Brain microvascular endothelial cell (primary cell): Measurements from ENCODE around the gene ZNF587.
A peak's percentile ranks its signal among the peaks of the same experiment; 100 is the strongest.
"Not testable (repeated sequence)": the region's sequence is repeated elsewhere in the genome, so short reads cannot be mapped to it uniquely, and the experiment has no call there.

ENCODE experiments used
- DNase-seq: peaks from one replicate; pipeline ENCODE4 v3.0.0-alpha.2; 2020
- H3K27ac ChIP-seq: fragments of 250-450 bp; sonication (Bioruptor Pico); 2 replicates; pipeline ENCODE4 v1.5.1; 2020; ENCODE audit warnings: mild to moderate bottlenecking, moderate library complexity
- H3K27me3 ChIP-seq: fragments of 250-450 bp; sonication (Bioruptor Pico); replicated peaks from 2 replicates; pipeline ENCODE4 v1.5.1; 2020; ENCODE audit warnings: mild to moderate bottlenecking
- H3K36me3 ChIP-seq: fragments of 250-450 bp; sonication (Bioruptor Pico); replicated peaks from 2 replicates; pipeline ENCODE4 v1.5.1; 2020; ENCODE audit warnings: mild to moderate bottlenecking
- H3K4me3 ChIP-seq: 2 replicates; pipeline ENCODE4 v1.5.1; 2011; ENCODE audit warnings: low read depth, mild to moderate bottlenecking, control low read depth, low read length, moderate library complexity
- in situ Hi-C: cut with HindIII; loops from 2 replicates; pipeline ENCODE4 v1.10.0; 2017; ENCODE audit warnings: low sequenced_read_pairs, low pct_ligation_motif_present
- TF ChIP-seq, protein P1 (sequence below): IDR thresholded peaks from 2 replicates; pipeline ENCODE4 v1.5.1; 2011; ENCODE audit warnings: low read depth, mild to moderate bottlenecking, moderate library complexity, low read length, control low read depth, inconsistent platforms; ENCODE audit errors: missing control alignments

ZNF587 gene

DNA sequence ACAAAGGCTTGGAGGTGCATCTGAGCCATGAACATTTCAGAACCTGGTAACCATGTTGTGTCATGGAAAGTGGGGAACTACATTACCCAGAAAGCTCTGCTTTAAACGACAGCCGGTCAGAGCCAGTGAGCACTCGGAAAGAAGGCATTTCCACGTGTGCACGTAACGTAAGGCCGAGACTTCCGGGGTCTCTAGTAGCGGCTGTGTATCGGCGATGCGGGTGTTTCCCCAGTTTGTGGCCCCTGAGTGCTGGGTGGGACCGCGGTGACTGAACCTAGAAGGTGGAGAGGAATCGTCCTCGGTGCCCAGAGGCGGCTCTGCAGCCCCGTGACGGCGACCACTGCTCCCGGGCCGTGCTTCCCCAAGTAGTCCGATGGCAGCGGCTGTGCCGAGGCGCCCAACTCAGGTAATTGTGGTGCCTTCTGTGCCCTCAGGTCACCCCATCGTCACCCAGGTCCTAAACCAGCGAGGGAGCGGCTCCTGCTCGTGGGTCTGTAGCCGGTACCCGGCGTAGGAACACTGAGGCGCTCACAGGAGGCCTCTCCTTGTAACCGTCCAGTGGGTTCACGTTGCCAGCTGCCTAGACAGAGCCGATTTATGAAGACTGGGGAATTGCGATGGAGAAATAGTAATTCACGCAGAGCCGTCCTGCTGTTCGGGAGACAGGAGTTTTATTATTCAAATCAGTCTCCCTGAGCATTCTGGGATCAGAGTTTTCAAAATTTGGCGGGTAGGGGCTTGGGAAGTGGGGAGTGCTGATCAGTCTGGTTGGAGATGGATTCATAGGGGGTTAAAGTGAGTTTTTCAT lies at the start of gene ZNF587:
ZNF587 (plus strand) TSS at position 194 of the 808 bp plus-strand sequence; CDS start at position 374, 180 bp downstream.
- Histone ChIP-seq H3K4me3 (peak within 1 kb of the TSS; percentile 87), H3K27ac (peak within 1 kb of the TSS; percentile 68), H3K36me3 (peaks cover 12% of the 10 kb centered on the region)
- DNase-seq, result peak; percentile 78
- H3K27me3 ChIP-seq, in situ Hi-C loops: not testable (repeated sequence)

DNA sequence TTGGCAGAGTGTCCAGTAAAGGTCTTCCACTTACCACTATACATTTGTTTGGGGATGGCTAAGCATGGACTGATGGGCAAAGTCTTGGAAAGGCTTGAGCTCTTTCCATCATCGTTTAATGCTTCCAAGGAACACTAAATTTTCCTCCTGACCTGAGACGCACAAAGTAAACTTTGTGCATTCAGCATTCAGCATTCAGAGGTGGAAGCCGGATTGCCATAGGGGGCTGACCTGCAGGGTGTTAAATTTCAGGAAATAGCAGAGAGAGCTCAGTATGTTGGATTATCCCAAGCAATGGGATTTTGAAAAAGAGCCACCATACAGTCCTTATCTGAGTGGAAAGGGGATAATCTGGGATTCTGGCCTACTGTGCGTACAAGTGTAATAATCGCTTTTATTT lies 49.0 kb upstream of the ZNF587 start:
- in situ Hi-C loops, result no loop called here
- Histone ChIP-seq H3K4me3 (no peak overlapping the region), H3K27me3 (no peaks in the 10 kb centered on the region), H3K27ac (no peak overlapping the region), H3K36me3 (peaks cover 5% of the 10 kb centered on the region)
- no peak for DNase-seq
- TF ChIP-seq, protein P1, sequence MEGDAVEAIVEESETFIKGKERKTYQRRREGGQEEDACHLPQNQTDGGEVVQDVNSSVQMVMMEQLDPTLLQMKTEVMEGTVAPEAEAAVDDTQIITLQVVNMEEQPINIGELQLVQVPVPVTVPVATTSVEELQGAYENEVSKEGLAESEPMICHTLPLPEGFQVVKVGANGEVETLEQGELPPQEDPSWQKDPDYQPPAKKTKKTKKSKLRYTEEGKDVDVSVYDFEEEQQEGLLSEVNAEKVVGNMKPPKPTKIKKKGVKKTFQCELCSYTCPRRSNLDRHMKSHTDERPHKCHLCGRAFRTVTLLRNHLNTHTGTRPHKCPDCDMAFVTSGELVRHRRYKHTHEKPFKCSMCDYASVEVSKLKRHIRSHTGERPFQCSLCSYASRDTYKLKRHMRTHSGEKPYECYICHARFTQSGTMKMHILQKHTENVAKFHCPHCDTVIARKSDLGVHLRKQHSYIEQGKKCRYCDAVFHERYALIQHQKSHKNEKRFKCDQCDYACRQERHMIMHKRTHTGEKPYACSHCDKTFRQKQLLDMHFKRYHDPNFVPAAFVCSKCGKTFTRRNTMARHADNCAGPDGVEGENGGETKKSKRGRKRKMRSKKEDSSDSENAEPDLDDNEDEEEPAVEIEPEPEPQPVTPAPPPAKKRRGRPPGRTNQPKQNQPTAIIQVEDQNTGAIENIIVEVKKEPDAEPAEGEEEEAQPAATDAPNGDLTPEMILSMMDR, result no peak

DNA sequence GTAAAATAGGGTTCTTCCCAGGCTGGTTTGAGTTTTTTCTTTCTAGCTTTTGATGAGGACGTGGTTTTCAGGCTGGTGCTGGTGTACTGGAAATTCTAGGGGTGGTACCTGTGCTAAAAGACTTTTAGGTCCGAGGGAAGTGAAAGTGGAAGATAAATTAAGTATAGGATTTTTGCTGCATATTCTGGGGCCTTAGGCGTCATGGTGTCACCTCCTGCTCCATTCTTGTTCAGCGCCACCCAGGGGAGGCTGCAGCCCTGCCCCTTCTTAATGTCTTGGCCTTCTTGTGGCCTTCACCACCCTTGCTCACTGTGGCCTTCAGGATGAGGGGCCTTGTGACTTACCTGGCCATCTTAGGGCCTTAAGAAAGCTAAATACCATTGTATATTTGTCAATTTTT lies 47.4 kb upstream of the ZNF587 start:
- TF ChIP-seq, protein P1, result no peak
- H3K27me3 ChIP-seq, result no peaks in the 10 kb centered on the region
- H3K27ac ChIP-seq, result no peak overlapping the region
- H3K4me3 ChIP-seq, result no peak overlapping the region
- in situ Hi-C loops, result no loop called here
- H3K36me3 ChIP-seq, result no peaks in the 10 kb centered on the region
- no peak for DNase-seq

DNA sequence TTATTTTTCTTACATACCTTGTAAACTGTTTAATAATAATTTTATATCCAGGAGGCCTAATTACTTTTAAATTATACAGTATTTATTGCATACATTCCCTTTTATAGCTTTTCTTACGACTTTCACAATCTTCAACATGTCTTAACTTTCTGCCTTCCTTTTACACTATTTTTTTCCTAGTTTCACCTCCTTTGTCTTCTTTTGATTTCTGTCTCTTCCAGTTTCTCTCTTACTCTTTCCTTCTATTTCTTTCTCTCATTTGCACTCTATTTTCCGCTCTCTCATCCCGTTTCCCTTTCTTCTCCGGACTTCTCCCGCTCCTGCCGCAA lies 46.4 kb upstream of the ZNF587 start:
- peak overlapping the region; percentile 81 for H3K27ac ChIP-seq
- no peak for DNase-seq
- peak overlapping the region; percentile 64 for H3K4me3 ChIP-seq

DNA sequence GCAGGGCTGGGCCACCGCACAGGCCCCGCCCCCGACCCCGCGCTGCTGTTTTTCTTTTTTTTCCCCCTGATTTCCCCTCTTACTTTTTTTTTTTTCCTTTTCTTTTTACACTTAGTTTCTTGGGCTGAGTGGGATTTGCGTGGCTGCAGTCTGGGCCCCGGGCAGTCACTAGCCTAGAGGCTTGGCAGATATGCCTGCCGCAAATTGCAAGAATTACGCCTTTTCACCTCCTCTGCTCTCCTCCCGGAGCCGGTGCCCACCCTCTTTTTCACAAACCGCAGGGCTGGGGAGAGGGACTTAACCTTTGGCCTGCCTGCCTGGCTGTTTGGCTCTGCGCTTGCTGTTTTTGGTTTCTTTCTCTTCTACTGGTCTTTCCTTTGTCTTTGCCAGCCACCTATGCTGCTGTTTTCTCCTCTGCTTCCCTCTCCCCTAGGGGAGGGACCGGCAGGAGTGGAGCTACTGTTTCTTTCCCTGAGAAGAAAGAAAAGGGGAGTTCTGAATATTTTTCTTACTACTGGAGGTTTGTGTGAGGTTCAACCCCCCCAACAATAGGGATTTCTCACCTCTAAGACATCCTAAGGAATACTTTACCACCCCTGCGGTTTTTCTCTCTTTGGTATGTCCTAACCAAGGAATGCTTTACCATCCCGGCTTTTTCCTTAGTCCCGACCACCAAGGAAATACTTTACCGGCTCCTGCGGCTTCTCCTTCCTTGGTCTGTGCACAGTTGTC lies 45.9 kb upstream of the ZNF587 start:
- peak overlapping the region; percentile 81 for H3K27ac ChIP-seq

More for the DNA sequence above, 46.4 kb upstream of the ZNF587 start:
- TF ChIP-seq, protein P1, result no peak
- Histone ChIP-seq H3K27me3 (no peaks in the 10 kb centered on the region), H3K36me3 (peaks cover 7% of the 10 kb centered on the region)
- in situ Hi-C loops, result no loop called here

DNA sequence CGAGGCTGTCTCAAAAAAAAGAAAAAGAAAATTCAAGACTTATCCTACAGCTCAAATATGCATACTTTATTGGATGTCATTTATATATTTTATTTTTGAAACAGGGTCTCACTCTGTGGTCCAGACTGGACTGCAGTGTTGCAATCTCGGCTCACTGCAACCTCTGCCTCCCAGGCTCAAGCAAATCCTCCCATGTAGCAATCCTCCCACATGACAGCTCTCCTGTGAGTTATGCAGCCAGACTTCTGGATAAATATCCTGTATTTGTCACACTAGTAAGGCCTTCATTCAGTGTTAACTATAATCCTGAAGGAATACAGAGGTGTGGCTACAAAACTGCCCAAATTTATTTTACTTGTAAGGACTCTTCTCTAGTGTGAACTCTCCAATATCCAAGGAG lies 42.1 kb upstream of the ZNF587 start:
- in situ Hi-C loops, result no loop called here
- TF ChIP-seq, protein P1, result no peak
- DNase-seq, result no peak
- no peak overlapping the region for H3K4me3 ChIP-seq
- H3K27ac ChIP-seq, result no peak overlapping the region
- peaks cover 31% of the 10 kb centered on the region for H3K36me3 ChIP-seq
- no peaks in the 10 kb centered on the region for H3K27me3 ChIP-seq

More for the DNA sequence above, 45.9 kb upstream of the ZNF587 start:
- peaks cover 11% of the 10 kb centered on the region for H3K36me3 ChIP-seq
- H3K27me3 ChIP-seq, result no peaks in the 10 kb centered on the region
- in situ Hi-C loops, result no loop called here
- DNase-seq, result peak; percentile 77
- peak overlapping the region; percentile 64 for H3K4me3 ChIP-seq
- TF ChIP-seq, protein P1, result no peak

DNA sequence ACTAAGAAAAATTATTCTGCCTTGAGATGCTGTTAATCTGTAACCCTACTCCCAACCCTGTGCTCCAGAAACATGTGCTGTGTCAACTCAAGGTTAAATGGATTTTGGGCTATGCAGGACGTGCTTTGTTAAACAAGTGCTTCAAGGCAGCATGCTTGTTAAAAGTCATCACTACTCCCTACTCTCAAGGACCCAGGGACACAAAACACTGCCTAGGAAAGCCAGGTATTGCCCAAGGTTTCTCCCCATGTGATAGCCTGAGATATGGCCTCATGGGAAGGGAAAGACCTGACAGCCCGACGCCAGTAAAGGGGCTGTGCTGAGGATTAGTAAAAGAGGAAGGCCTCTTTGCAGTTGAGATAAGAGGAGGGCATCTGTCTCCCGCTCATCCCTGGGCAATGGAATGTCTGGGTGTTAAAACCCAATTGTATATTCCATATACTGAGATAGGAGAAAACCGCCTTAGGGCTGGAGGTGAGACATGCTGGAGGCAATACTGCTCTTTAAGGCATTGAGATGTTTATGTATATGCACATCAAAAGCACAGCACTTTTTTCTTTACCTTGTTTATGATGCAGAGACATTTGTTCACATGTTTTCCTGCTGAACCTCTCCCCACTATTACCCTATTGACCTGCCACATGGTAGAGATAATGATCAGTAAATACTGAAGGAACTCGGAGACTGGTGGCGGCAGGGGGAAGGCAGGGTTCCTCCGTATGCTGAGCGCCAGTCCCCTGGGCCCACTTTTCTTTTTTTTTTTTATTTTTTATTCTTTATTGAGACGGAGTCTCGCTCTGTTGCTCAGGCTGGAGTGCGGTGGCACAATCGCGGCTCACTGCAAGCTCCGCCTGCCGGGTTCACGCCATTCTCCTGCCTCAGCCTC lies 39.0 kb upstream of the ZNF587 start:
- H3K4me3 ChIP-seq, H3K27ac ChIP-seq, in situ Hi-C loops, DNase-seq, H3K27me3 ChIP-seq: not testable (repeated sequence)
- H3K36me3 ChIP-seq, result peaks cover 36% of the 10 kb centered on the region
